ENCODE measurements around the gene PHF8.
A peak's percentile ranks its signal among the peaks of the same experiment; 100 is the strongest.

PHF8 gene

GRCh38 chrX:54044126-54044876 is at the start of gene PHF8:
Gene PHF8 (minus strand): TSS chrX:54044473. CDS start chrX:54042728, 1,745 bp downstream.
- peak; percentile 87 for DNase-seq (ENCODE audit: low spot score)

- DNase-seq (ENCODE audit: low spot score): no peak
These were observed 49.3 kb upstream of the PHF8 start for GRCh38 chrX:54093571-54093970.

GRCh38 chrX:54093159-54093558 is 48.9 kb upstream of the PHF8 start:
- no peak for DNase-seq (ENCODE audit: low spot score)

DNA sequence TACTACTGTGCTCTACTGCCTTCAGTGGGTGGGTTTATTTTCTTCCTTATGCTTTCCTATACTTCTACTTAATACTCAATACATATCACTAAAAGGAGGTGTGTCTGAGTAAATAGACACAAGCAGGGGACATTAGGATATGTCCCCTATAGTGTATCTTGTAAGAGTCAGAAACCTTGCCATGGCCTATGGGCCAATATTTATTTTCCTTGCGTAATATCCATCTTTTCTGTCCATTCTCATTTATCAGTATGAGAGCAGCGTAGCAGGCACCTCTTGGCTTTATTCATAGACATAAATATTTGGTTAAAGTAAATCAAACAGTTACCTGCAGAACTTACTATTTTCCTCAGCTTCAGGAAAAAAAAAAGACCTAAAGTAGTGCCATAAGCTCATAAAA is 46.6 kb upstream of the PHF8 start:
- no peak for DNase-seq (ENCODE audit: low spot score)

- DNase-seq (ENCODE audit: low spot score): no peak
These were observed 44.9 kb upstream of the PHF8 start for GRCh38 chrX:54089191-54089590.

GRCh38 chrX:54087661-54088060 is 43.4 kb upstream of the PHF8 start:
- no peak for DNase-seq (ENCODE audit: low spot score)

GRCh38 chrX:54085666-54086065 is 41.4 kb upstream of the PHF8 start:
- no peak for DNase-seq (ENCODE audit: low spot score)

DNA sequence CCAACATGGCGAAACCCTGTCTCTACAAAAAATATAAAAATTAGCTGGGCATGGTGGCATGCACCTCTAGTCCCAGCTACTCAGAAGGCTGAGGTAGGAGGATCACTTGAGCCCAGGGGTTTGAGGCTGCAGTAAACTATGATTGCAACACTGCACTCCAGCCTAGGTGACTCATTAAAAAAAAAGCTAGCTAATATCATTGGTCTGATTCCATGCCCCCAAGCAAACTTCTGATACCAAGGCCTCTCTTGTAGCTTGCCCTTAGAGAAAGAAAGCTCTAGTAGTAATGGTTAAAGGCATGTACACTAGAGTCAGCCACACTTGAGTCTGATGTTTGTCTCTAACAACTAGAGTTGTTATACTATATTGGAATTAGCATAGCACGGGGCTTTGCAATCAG is 32.6 kb upstream of the PHF8 start:
- no peak for DNase-seq (ENCODE audit: low spot score)

DNA sequence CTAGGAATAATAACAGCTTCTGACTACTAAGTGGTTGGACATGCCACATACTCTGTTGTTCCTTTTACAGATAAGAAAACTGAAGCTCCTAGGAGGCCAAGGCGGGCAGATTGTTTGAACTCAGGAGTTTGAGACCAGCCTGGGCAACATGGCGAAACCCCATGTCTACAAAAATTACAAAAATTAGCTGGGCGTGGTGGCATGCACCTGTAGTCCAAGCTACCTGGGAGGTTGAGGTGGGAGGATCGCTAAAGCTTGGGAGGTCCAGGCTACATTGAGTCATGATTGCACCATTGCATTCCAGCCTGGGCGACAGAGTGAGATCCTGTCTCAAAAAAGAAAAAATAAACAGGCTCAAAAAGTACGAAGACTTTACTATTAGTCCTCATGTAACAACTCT is 30.6 kb upstream of the PHF8 start:
- no peak for DNase-seq (ENCODE audit: low spot score)

GRCh38 chrX:54067766-54068165 is 23.5 kb upstream of the PHF8 start:
- DNase-seq (ENCODE audit: low spot score): no peak

GRCh38 chrX:54066841-54067240 is 22.6 kb upstream of the PHF8 start:
- DNase-seq (ENCODE audit: low spot score): no peak

DNA sequence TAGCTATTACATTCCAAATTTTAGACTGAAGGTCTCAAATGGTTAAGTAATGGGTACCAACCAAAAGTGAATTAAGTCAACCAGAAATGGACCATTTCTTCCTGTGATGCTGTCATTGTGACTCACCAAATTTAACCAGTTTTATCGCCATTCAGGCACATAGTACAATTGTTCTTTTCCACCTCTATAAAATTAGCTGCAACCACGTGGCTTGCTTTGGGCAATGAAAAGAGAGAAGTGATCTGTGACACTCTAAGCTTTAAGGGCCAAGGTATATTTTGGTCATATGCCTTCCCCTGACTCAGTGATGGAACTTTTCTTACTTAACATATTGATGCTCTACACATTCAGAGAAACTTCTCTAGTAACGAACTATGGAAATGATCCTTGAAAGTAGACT is 20.3 kb upstream of the PHF8 start:
- no peak for DNase-seq (ENCODE audit: low spot score)

DNA sequence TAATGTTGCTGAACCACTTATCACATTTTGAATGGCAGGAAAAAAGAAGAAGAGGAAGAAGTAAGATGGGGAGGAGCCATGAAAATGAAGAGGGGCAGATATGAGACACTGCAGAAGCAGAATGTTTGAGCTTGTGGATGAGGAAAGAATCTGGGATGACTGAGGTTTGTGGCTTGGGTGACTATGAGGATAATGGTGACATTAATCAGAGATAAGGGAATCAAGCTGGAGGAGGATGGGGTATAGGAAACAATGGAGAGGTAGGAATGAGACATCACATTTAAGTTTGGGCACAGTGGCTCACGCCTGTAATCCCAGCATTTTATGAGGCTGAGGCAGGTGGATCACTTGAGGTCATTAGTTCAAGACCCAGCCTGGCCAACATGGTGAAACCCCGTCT is 19.1 kb upstream of the PHF8 start:
- DNase-seq (ENCODE audit: low spot score): no peak

- DNase-seq (ENCODE audit: low spot score): no peak
These were observed 5.5 kb upstream of the PHF8 start for GRCh38 chrX:54049801-54050200.

- DNase-seq (ENCODE audit: low spot score): no peak
These were observed 4.1 kb upstream of the PHF8 start for GRCh38 chrX:54048412-54048811.

DNA sequence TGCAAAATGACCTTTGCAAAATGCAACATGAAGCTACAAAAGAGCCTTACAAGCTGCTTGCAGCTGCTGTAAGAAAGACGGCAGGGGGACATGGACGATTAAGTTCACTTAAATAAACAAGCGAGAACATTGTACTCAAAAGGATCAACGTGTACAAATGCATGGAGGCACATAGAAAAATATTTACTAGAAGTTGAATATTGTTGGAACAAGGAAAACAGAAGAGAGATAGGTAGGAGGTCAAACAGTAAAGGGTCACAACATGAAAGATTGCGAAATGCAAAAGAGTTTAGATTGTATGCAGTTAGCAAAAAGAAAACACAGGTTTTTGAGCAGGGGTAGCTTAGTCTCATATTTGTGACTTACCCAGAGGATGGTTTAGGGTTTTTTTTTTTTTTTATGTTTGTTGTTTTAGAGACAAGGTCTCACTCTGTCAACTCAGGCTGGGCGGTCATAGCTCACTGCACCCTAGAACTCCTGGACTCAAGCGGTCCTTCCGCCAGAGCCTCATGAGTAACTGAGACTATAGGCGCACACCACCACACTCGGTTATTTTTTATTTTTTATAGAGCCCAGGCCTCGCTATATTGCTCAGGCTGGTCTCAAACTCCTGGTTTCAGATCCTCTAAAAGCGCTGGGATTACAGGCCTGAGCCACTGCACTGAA is 1.4 kb upstream of the PHF8 start:
- DNase-seq (ENCODE audit: low spot score): no peak

DNA sequence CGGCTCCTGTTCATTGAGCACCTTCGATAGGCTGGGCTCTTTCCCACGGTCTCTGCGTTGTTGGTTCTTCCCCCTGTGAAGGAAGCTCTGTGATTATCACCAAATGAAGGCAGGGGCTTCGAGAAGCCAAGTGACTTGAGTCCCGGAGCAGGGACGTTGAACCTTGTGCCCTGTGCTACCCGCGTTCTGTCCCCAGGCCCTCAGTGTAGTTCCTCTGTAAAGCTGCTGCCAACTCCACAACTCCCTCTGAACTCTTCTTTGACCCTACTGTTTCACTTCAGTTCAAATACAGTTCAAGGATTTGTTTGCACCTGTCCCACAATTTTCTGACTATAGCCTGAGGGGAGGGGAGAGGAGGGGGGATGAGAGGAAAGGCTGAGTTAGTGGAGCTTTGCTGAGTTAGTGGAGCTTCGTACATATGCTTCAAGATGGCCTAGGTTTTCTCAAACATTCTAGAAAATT is 635 bp upstream of the PHF8 start:
- DNase-seq (ENCODE audit: low spot score): no peak

- DNase-seq (ENCODE audit: low spot score): peak; percentile 28
These were observed 640 bp downstream of the PHF8 start for GRCh38 chrX:54043541-54044125.

DNA sequence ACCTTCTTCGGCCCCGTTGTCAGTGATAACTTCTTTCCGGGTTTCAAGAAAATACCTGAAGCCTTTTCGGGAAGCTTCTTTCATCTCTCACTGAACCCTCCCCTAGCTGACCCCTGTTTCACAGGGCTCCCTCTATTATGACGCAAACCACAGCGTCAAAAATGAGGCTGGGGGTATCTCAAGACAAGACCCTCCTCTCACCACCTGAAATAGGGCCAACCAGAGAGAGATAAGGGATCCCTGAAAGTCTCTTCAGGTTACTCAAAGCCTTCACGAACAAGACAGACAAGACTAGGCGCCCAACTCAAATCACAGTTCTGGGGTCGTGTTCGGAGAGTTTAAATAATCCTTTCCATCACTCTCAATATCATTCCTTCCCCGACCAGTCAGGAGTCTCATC is 1.2 kb downstream of the PHF8 start:
- peak; percentile 1 for DNase-seq (ENCODE audit: low spot score)

DNA sequence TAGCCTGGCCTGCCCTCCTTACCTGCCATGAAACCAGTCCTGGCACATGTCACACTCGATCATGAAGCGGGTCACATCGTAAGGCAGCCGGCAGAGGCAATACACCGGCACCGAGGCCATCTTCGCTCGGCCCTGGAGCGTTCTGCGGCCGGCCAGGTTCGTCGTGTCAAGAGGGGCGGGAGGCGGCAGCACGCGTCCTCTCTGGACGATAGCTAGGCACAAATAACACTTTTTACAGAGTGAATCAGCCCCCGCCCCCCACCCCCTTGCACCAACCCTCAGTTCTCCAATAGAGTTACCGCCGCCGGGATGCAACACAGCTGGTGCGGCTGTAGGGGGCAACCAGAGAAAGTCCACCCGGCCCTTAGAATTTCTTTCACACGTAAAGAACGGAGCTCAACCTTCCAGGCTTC is 1.7 kb downstream of the PHF8 start:
- peak; percentile 51 for DNase-seq (ENCODE audit: low spot score)

DNA sequence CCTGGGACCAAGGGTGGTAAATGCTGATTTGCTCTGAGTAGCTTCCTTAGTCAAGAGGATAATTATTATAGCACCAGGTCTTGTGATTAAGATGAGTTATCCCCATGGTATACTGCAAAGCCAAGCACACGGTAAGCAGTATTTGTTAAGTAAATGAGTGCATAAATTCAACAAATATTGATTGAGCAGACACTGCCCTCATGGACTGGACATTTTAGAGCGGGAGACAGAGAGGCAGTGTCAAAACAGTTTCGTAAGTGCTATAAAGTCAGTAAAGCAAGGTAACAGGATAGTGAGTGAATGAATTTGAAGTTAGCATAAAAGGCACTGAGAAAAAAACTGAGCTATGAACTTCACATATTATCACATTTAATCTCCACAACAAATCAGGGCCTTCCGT is 13.9 kb downstream of the PHF8 start:
- DNase-seq (ENCODE audit: low spot score): no peak

- no peak for DNase-seq (ENCODE audit: low spot score)
These were observed 14.6 kb downstream of the PHF8 start for GRCh38 chrX:54029529-54030143.

GRCh38 chrX:54024350-54024749 is 19.9 kb downstream of the PHF8 start:
- DNase-seq (ENCODE audit: low spot score): no peak

Measured in germinal center (tissue), 1 donor.